Naive thymus-derived CD4-positive, alpha-beta T cell (primary cell): ENCODE measurements around the gene FCAMR. TPM values are rescaled to one million over a fixed set of nuclear protein-coding genes. Genes with fewer than 3 reads are reported as not detected.
A peak's percentile ranks its signal among the peaks of the same experiment; 100 is the strongest.

Source experiments
- ATAC-seq: fragments of 150-1000 bp; cut with Tn5 transposase; 2 replicates; pipeline ENCODE4 v1.10.0; 2021; ENCODE audit warnings: mild to moderate bottlenecking, moderate library complexity
- CTCF ChIA-PET: fragments of 350-600 bp; sonication (Branson Sonifier 250); formaldehyde crosslinking; loops from one replicate; lab custom pipeline; 2021; ENCODE audit warnings: antibody characterized with exemption; lab: Charles Lee
- POLR2A ChIA-PET: fragments of 350-600 bp; sonication (Branson Sonifier 250); formaldehyde crosslinking; loops from one replicate; lab custom pipeline; 2021; ENCODE audit warnings: antibody characterized with exemption, inconsistent platforms; lab: Charles Lee
- DNase-seq, 9 donors: peaks; one replicate each; pipeline versions ENCODE4 v3.0.0 to v3.0.0-alpha.2; 2020 to 2022; ENCODE audit warnings: mixed read lengths in 1 of 9
- H3K27ac ChIP-seq: one replicate; pipeline ENCODE4 v1.7.0; 2013; ENCODE audit warnings: mild to moderate bottlenecking, low read depth, low read length, moderate library complexity
- H3K27me3 ChIP-seq, 2 donors: one replicate each; pipeline ENCODE4 v1.7.0; 2013; ENCODE audit warnings: low read length in 2 of 2, mild to moderate bottlenecking in 2 of 2, moderate library complexity in 2 of 2; ENCODE audit not compliant: control insufficient read depth in 2 of 2, insufficient read depth in 2 of 2
- H3K36me3 ChIP-seq, 3 experiments: 1 replicate in 2 of 3; 2 replicates in 1 of 3; pipeline ENCODE4 v1.7.0; 2013; ENCODE audit warnings: low read length in 3 of 3, mild to moderate bottlenecking in 3 of 3, moderate library complexity in 1 of 3; ENCODE audit not compliant: insufficient read depth in 3 of 3, control insufficient read depth in 2 of 3
- H3K4me1 ChIP-seq, 2 donors: one replicate each; pipeline ENCODE4 v1.7.0; 2013; ENCODE audit warnings: low read length in 2 of 2, mild to moderate bottlenecking in 2 of 2, moderate library complexity in 1 of 2; ENCODE audit not compliant: control insufficient read depth in 2 of 2, insufficient read depth in 2 of 2
- H3K4me3 ChIP-seq: 2 replicates; pipeline ENCODE4 v1.7.0; 2013; ENCODE audit warnings: mild to moderate bottlenecking, low read length
- H3K9me3 ChIP-seq, 3 experiments: 1 replicate in 2 of 3; 2 replicates in 1 of 3; pipeline ENCODE4 v1.7.0; 2013; ENCODE audit warnings: low read length in 3 of 3; ENCODE audit not compliant: control insufficient read depth in 2 of 3
- H3K27ac Mint-ChIP-seq, 9 donors: one replicate each; pipeline ENCODE4 v1.8.0; 2020 to 2022; ENCODE audit warnings: mixed read lengths in 9 of 9, mild to moderate bottlenecking in 8 of 9, moderate library complexity in 5 of 9, inconsistent platforms in 2 of 9
- H3K27me3 Mint-ChIP-seq, 5 donors: one replicate each; pipeline ENCODE4 v1.8.0; 2021 to 2022; ENCODE audit warnings: mixed read lengths in 5 of 5, mild to moderate bottlenecking in 1 of 5
- H3K36me3 Mint-ChIP-seq, 5 donors: one replicate each; pipeline ENCODE4 v1.8.0; 2020 to 2022; ENCODE audit warnings: mixed read lengths in 5 of 5, mild to moderate bottlenecking in 3 of 5, inconsistent platforms in 1 of 5
- H3K4me1 Mint-ChIP-seq, 7 donors: one replicate each; pipeline ENCODE4 v1.8.0; 2020 to 2022; ENCODE audit warnings: mixed read lengths in 7 of 7, mild to moderate bottlenecking in 3 of 7, inconsistent platforms in 1 of 7
- H3K4me3 Mint-ChIP-seq, 10 donors: one replicate each; pipeline ENCODE4 v1.8.0; 2020 to 2022; ENCODE audit warnings: mild to moderate bottlenecking in 10 of 10, mixed read lengths in 10 of 10, moderate library complexity in 6 of 10, inconsistent platforms in 2 of 10
- H3K9me3 Mint-ChIP-seq, 11 donors: one replicate each; pipeline ENCODE4 v1.8.0; 2020 to 2022; ENCODE audit warnings: mixed read lengths in 11 of 11, mild to moderate bottlenecking in 4 of 11, inconsistent platforms in 1 of 11, moderate library complexity in 1 of 11
- intact Hi-C, 2 donors: fragments of 100-400 bp; cut with micrococcal nuclease; formaldehyde crosslinking; loops; one replicate each; pipeline ENCODE4 v1.15.1; 2023
- polyA plus RNA-seq, 2 donors: library from polyadenylated mRNA; unstranded; fragments of 300-500 nt; fragmentation: Illumina TruSeq; gene quantifications; one replicate each; pipeline ENCODE4 v1.2.3, GENCODE V29; 2021
- total RNA-seq, 6 experiments: library from RNA in 5 of 6; stranded (reverse) in 5 of 6; gene quantifications; 1 replicate in 5 of 6; 2 replicates in 1 of 6; pipeline ENCODE4 v1.2.3 and lab custom pipeline; 2021 to 2026

Gene FCAMR
- total RNA-seq (not detected), polyA plus RNA-seq (not detected), total RNA-seq (lab: John Stamatoyannopoulos, UW) (not detected)

- ChIA-PET CTCF (interaction anchor here (5.8 kb wide), 1 partner anchor 11 kb away, joined by 42 read pairs; no protein-coding TSS in a partner anchor), POLR2A (interaction anchor here (0.6 kb wide), 2 partner anchors 132 to 359 kb away, joined by 3 read pairs; no protein-coding TSS in a partner anchor)
- Mint-ChIP-seq H3K36me3 (peaks cover 0 to 1% (median 0%) of the 10 kb centered on the region in 5 donors), H3K27me3 (peaks cover 0 to 41% (median 0%) of the 10 kb centered on the region in 5 donors), H3K4me3 (no peak within 1 kb of the TSS), H3K27ac (peak within 1 kb of the TSS in 2 of 9 donors; percentile 39 to 41), H3K9me3 (no peaks in the 10 kb centered on the region), H3K4me1 (peaks cover 20 to 36% (median 25%) of the 10 kb centered on the region in 7 donors)
- Histone ChIP-seq H3K4me3 (no peak within 1 kb of the TSS), H3K27ac (no peak within 1 kb of the TSS), H3K9me3 (no peaks in the 10 kb centered on the region), H3K4me1 (peaks cover 0 to 18% of the 10 kb centered on the region in 2 donors), H3K36me3 (no peaks in the 10 kb centered on the region), H3K27me3 (no peaks in the 10 kb centered on the region)
- DNase-seq (no peak), ATAC-seq (no peak)
- intact Hi-C loops: no loop called here
Measured at GRCh38 chr1:206970446-206970845, at the start of gene FCAMR. Gene FCAMR (minus strand): TSS chr1:206970460. CDS start chr1:206970125, 335 bp downstream.

GRCh38 chr1:207019661-207020060 is 49.4 kb upstream of the FCAMR start:
- Histone ChIP-seq H3K4me1 (no peaks in the 10 kb centered on the region), H3K27ac (no peak overlapping the region), H3K9me3 (no peaks in the 10 kb centered on the region), H3K36me3 (no peaks in the 10 kb centered on the region), H3K4me3 (no peak overlapping the region), H3K27me3 (no peaks in the 10 kb centered on the region)
- POLR2A ChIA-PET: interaction anchor here (0.6 kb wide), 1 partner anchor 68 kb away, joined by 3 read pairs; no protein-coding TSS in a partner anchor
- H3K9me3 Mint-ChIP-seq: no peaks in the 10 kb centered on the region
- H3K27ac Mint-ChIP-seq: no peak overlapping the region
- no peak for ATAC-seq
- CTCF ChIA-PET: no interaction called here
- H3K4me3 Mint-ChIP-seq: no peak overlapping the region
- intact Hi-C loops: no loop called here
- DNase-seq: no peak
- H3K36me3 Mint-ChIP-seq: no peaks in the 10 kb centered on the region
- H3K4me1 Mint-ChIP-seq: peaks cover 0 to 3% (median 0%) of the 10 kb centered on the region in 7 donors
- peaks cover 5 to 25% (median 8%) of the 10 kb centered on the region in 5 donors for H3K27me3 Mint-ChIP-seq

GRCh38 chr1:207019161-207019560 is 48.9 kb upstream of the FCAMR start:
- no peak overlapping the region for H3K27ac ChIP-seq
- H3K27me3 ChIP-seq: no peaks in the 10 kb centered on the region
- H3K9me3 ChIP-seq: no peaks in the 10 kb centered on the region
- POLR2A ChIA-PET: interaction anchor here (0.6 kb wide), 1 partner anchor 67 kb away, joined by 3 read pairs; no protein-coding TSS in a partner anchor
- DNase-seq (no peak), ATAC-seq (no peak)
- intact Hi-C loops: no loop called here
- Mint-ChIP-seq H3K4me3 (no peak overlapping the region), H3K4me1 (peaks cover 0 to 3% (median 0%) of the 10 kb centered on the region in 7 donors), H3K27me3 (peaks cover 8 to 24% (median 12%) of the 10 kb centered on the region in 5 donors), H3K27ac (no peak overlapping the region), H3K36me3 (no peaks in the 10 kb centered on the region), H3K9me3 (no peaks in the 10 kb centered on the region)
- H3K4me3 ChIP-seq: no peak overlapping the region
- H3K4me1 ChIP-seq: no peaks in the 10 kb centered on the region
- H3K36me3 ChIP-seq: no peaks in the 10 kb centered on the region
- CTCF ChIA-PET: no interaction called here

- ChIA-PET CTCF (interaction anchor here (0.5 kb wide), 1 partner anchor 352 kb away, joined by 4 read pairs; no protein-coding TSS in a partner anchor), POLR2A (no interaction called here)
- peaks cover 9 to 28% (median 12%) of the 10 kb centered on the region in 5 donors for H3K27me3 Mint-ChIP-seq
- DNase-seq (no peak), ATAC-seq (no peak)
- H3K27ac ChIP-seq: no peak overlapping the region
- no peak overlapping the region for H3K27ac Mint-ChIP-seq
- H3K4me1 ChIP-seq: no peaks in the 10 kb centered on the region
- no peaks in the 10 kb centered on the region for H3K9me3 Mint-ChIP-seq
- H3K4me3 Mint-ChIP-seq: no peak overlapping the region
- H3K4me3 ChIP-seq: no peak overlapping the region
- H3K36me3 Mint-ChIP-seq: no peaks in the 10 kb centered on the region
- H3K27me3 ChIP-seq: no peaks in the 10 kb centered on the region
- intact Hi-C loops: no loop called here
- H3K9me3 ChIP-seq: no peaks in the 10 kb centered on the region
- no peaks in the 10 kb centered on the region for H3K36me3 ChIP-seq
- peaks cover 0 to 3% (median 0%) of the 10 kb centered on the region in 7 donors for H3K4me1 Mint-ChIP-seq
Measured at GRCh38 chr1:207018707-207019106, 48.4 kb upstream of the FCAMR start.

GRCh38 chr1:207017615-207018559 is 47.6 kb upstream of the FCAMR start:
- H3K27me3 Mint-ChIP-seq: peaks cover 12 to 36% (median 15%) of the 10 kb centered on the region in 5 donors

GRCh38 chr1:207015791-207016190 is 45.5 kb upstream of the FCAMR start:
- H3K4me1 ChIP-seq: no peaks in the 10 kb centered on the region
- H3K27me3 ChIP-seq: no peaks in the 10 kb centered on the region
- H3K9me3 Mint-ChIP-seq: no peaks in the 10 kb centered on the region
- no peak overlapping the region for H3K27ac Mint-ChIP-seq
- H3K4me1 Mint-ChIP-seq: peaks cover 0 to 3% (median 0%) of the 10 kb centered on the region in 7 donors
- H3K36me3 Mint-ChIP-seq: no peaks in the 10 kb centered on the region
- peaks cover 13 to 52% (median 20%) of the 10 kb centered on the region in 5 donors for H3K27me3 Mint-ChIP-seq
- H3K36me3 ChIP-seq: no peaks in the 10 kb centered on the region
- H3K4me3 Mint-ChIP-seq: no peak overlapping the region
- intact Hi-C loops: no loop called here
- no peaks in the 10 kb centered on the region for H3K9me3 ChIP-seq
- ATAC-seq (no peak), DNase-seq (no peak)
- ChIA-PET CTCF (no interaction called here), POLR2A (no interaction called here)
- H3K4me3 ChIP-seq: no peak overlapping the region
- no peak overlapping the region for H3K27ac ChIP-seq

More at GRCh38 chr1:207017615-207018559, 47.6 kb upstream of the FCAMR start:
- Histone ChIP-seq H3K9me3 (no peaks in the 10 kb centered on the region), H3K36me3 (no peaks in the 10 kb centered on the region), H3K27ac (no peak overlapping the region), H3K4me1 (no peaks in the 10 kb centered on the region), H3K4me3 (no peak overlapping the region), H3K27me3 (no peaks in the 10 kb centered on the region)
- ATAC-seq (peak; percentile 52), DNase-seq (no peak)
- no peak overlapping the region for H3K27ac Mint-ChIP-seq
- intact Hi-C loops: no loop called here
- no peaks in the 10 kb centered on the region for H3K9me3 Mint-ChIP-seq
- H3K4me1 Mint-ChIP-seq: peaks cover 0 to 3% (median 0%) of the 10 kb centered on the region in 7 donors
- H3K36me3 Mint-ChIP-seq: no peaks in the 10 kb centered on the region
- POLR2A ChIA-PET: interaction anchor here (0.6 kb wide), 1 partner anchor 53 kb away, joined by 4 read pairs; no protein-coding TSS in a partner anchor
- H3K4me3 Mint-ChIP-seq: no peak overlapping the region
- CTCF ChIA-PET: interaction anchor here (0.5 to 1.3 kb wide), 3 partner anchors 37 to 351 kb away, joined by 3 to 4 read pairs (median 3); no protein-coding TSS in a partner anchor
